HG02938 (cell line): ENCODE measurements around the gene ASAP3.

Experiments used
- ATAC-seq: cut with Tn5 transposase; IDR thresholded peaks from one replicate; pipeline ENCODE4 v1.9.1; 2021; ENCODE audit warnings: mild to moderate bottlenecking, moderate library complexity; ENCODE audit not compliant: unreplicated experiment

ASAP3 gene

GRCh38 chr1:23451441-23451840 is 32.5 kb downstream of the ASAP3 start:
- no peak for ATAC-seq

DNA sequence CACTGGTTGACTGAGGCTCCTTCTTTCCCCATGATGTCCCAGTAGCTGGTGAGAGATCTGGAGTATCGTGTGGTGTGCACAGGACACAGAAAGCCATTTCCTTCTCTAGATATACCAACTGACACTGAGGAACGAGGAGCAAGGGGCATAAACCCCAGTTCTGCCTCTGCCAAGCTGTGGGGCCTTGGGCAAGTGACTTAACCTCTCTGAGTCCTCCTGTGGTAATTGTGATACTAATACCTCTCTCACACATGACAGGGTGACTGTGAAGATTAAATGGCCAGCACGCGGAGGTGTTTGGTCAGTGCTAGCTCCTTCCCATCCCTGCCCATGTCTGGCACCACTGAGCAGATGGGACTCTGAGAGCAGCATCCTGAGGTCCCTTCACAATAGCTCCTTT is 33.1 kb downstream of the ASAP3 start:
- ATAC-seq = no peak

GRCh38 chr1:23449958-23450357 is 34.0 kb downstream of the ASAP3 start:
- no peak for ATAC-seq

DNA sequence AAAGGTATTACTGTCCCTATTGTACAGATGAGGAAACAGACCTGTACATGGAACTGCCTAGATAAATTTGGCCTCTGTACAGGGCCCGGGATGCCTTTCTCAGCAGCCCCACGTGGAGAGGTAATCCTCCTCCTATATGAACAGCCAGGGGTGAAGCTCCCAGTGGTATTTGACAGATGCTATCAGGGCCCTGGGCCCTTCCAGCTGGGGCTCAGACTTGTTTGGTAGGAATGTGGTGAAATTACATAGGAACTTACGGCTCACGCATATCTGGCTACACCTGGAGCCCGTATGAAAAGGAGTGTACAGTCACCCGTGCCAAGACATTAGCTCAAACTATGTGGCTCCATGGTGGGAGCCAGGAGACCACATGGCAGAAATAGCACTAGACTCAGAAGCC is 34.7 kb downstream of the ASAP3 start:
- no peak for ATAC-seq

- ATAC-seq = no peak
Observed at GRCh38 chr1:23448846-23449245, 35.1 kb downstream of the ASAP3 start.

DNA sequence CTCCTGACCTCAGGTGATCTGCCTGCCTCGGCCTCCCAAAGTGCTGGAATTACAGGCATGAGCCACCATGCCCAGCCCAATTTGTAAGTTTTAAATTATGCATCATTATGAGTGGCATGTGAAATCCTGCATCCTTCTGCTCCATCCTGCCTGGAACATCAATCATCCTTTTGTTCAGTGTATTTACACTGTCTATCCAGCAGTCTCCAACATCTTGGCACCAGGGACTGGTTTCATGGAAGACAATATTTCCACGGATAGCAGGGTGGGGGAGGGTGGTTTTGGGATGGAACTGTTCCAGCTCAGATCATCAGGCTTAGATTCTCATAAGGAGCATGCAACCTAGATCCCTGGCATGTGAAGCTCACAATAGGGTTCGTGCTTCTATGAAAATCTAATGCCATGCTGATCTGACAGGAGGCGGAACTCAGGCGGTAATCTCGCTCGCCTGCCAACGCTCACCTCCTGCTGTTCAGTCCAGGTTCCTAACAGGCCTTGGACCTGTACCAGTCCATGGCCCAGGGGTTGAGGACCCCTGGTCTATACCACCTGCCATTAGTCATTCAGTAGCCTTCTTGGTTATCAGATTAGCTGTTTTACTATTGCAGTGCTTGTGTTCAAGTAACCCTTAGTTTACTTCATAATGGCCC is 37.2 kb downstream of the ASAP3 start:
- ATAC-seq = no peak

GRCh38 chr1:23444596-23445390 is 39.2 kb downstream of the ASAP3 start:
- no peak for ATAC-seq

DNA sequence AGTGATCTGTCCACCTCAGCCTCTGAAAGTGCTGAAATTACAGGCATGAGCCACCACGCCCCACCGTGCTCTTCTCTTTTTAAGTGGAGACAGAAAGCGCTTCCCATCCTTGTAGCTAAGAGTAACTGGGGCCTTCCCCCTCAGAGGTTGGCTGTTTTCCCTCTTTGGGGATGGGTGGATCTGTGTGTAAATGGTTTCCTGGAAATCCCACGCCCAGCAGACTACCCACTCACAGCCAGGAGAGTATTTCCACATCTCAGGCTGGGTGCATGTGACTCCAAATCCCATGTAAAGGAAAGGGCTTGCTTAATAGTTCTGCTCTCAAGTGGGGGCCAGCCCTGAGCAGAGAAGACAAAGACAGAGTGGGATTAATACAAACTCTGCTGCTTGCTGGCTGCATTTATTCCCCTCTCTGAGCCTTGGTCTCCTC is 39.9 kb downstream of the ASAP3 start:
- no peak for ATAC-seq

DNA sequence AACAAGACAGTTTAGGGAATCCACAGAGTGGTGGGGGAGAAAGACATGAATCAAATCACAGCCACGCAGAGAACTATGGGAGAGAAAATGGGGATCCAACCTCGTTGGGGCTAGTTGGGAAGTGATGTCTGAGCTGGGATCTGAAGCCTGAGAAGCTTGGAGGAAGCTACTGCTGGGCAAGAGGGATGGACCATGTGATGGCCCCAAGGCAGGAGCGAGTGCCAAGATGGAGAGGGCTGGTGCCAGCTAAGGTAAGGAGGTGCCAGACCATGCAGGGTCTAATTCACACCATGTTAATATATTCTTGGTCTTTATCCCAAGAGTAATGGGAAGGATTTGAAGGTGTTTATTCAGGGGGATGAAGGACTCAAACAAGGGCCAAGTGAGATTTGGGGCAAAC is 41.2 kb downstream of the ASAP3 start:
- no peak for ATAC-seq

DNA sequence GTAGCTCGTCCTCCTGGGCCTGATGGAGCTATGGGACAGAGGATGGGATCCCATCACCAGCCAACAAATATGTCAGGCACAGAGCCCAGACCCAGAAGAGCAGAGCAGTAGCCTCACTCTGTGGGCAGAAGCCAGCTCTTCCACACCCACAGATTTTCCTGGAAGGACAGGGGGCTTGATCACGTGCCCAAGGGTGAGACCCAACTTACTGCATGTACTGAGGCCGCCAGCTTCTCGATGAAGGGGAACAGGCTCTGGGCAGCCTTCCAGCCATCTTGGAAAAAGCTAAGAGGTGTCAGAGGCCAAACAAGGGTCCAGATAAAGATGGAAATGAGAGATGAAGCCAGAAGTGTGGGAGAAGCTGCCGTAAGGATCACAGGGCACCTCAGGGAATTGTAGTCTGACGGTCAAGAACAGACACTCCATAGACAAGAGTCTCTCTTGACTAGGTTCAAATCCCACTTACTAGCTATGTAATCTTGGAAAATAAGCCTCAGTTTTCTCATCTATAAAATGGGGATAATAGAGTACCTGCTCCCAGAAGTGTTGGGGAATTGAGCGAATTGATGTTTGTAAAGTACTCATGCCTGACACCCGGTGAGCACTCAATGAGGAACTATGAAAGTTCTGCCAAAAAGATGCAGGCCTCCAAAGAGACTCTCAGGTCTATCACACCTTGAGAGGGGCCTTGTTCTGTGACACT is 42.4 kb downstream of the ASAP3 start:
- ATAC-seq = no peak

DNA sequence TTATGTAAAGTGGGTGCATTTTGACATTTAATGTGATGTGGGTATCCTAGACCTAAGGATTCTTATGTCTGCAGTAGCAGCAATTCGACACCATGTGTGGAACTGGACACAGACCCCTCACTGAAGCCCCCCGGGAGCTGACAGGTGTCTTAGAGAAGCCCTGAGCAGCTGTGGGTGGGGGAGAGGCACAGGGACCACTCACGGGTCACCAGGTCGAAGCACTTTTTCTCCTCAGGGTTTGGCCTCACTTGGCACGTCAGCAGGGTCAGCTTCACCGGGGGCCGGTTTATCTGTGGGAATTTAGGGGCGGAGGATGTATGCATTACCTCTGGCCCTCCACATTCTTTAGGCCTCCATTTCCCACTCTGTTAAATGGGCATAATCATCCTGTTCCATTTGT is 45.4 kb downstream of the ASAP3 start:
- no peak for ATAC-seq

- no peak for ATAC-seq
Observed at GRCh38 chr1:23437355-23437664, 46.7 kb downstream of the ASAP3 start.

DNA sequence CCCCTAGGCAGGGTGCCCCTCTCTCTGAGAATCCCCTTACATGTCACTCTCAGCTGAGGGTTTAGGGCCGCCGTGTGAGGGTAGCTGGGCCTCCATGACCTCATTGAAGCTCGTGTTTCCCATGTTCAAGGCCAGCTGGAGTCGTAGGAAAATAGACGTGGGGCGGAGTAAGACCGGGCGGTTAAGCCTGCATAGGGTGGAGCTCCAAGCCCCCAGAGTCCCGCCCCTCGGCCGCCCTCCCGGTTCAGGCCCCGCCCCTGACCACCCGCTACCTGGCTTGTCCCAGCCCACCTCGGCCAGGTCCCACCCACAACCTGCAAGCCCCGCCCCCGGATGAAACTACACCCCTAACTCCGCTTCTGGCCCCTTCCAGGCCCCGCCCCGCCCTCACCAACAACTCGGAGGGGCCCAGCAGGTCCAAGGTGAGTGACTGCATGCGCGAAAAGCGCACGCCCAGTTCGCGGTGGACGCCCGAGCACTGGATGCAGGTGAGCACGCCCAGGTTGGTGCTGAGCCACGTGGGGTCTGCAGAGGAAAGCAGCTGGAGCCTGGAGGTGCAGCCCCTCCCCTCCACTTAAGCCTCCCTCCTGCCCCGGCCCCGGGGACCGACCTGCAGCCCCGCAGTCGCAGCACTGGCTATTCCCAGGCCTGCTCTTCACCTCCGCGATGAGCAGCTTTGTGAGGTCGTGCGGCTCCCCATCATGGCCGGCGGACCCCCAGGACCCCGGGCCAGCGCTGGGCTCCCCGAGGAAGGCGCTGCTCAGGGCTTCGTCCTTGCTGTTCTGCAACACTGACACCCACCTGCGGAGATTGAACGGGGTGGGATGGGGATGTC is 47.2 kb downstream of the ASAP3 start:
- no peak for ATAC-seq

GRCh38 chr1:23434260-23434775 is 49.7 kb downstream of the ASAP3 start:
- ATAC-seq = no peak

GRCh38 chr1:23433122-23433521 is 50.9 kb downstream of the ASAP3 start:
- no peak for ATAC-seq

DNA sequence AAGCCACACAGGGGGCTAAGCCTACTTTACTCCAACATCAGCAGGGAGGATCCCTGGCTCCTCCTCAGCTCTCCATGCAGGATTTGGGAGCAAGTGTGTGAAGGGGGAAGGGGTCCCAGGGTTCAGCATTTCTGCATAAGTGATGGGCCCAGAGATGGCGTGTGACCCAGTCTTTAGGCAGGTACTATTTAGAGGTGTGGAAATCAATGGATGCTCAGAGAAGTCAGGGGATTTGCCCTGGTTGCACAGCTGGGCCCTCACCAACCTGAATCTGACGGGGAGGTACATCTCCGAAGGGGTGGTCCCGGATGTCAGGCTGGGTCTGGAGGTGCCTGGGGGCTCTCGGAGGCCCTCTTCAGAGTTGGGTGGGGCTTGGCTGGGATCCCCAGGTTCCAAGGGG is 52.5 kb downstream of the ASAP3 start:
- no peak for ATAC-seq

DNA sequence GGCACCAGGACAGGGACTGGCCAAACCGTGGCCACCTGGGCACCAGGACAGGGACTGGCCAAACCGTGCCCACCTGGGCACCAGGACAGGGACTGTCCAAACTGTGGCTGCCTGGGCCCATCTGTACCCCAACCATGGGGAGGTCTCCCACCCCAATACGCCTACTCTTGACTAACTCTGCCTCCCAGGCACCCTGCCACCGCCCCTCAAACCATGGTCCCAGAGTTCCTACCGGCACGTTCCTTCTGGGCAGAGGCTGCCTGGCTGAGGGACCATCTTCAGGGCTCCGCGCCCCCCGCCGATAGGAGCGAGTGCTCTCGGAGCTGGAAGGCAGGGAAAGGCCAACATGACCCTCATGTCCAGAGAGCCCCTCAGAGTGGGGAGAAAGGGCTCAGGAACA is 53.2 kb downstream of the ASAP3 start:
- no peak for ATAC-seq

GRCh38 chr1:23428136-23428905 is 55.7 kb downstream of the ASAP3 start:
- ATAC-seq = no peak

- no peak for ATAC-seq
Observed at GRCh38 chr1:23427550-23427949, 56.4 kb downstream of the ASAP3 start.

DNA sequence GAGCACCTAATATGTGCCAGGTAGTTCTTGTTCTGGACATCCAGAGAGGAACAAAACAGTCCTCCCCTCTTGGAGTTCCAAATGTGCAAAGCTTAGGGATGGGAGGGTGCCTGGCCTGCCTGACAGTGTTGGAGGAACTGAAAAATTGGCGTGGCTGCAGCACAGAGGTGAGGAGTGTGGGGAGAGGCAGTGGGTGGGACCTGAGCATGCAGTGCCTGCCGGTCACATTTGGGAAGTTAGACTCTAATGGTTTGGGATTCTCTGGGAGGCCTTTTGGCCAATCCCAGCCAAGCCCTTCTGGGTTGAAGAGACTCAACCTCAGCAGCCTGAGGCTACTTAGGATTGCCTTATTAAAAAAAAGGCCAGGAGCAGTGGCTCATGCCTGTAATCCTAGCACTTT is 57.2 kb downstream of the ASAP3 start:
- ATAC-seq = no peak

DNA sequence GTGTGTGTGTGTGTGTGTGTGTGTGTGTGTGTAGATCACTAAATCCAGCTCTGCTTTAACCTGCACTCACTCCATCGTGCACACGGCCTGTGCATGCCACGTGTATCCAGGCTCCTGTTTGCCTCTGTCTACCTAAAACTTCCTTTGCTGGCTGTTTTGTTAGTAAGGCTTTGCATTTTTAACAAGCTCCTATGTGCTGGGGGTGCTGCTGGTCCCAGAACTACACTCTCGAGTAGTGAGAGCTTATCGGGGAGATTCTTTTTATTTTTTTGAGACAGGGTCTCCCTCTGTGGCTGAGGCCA is 58.8 kb downstream of the ASAP3 start:
- no peak for ATAC-seq
